Inferior parietal cortex (tissue), 1 donor: ENCODE data around the gene LRRIQ4.
A peak's percentile ranks its signal among the peaks of the same experiment; 100 is the strongest.

Experiments
- DNase-seq: peaks from one replicate; pipeline ENCODE4 v3.0.0-alpha.2; 2016; ENCODE audit errors: extremely low spot score

The LRRIQ4 gene

DNA sequence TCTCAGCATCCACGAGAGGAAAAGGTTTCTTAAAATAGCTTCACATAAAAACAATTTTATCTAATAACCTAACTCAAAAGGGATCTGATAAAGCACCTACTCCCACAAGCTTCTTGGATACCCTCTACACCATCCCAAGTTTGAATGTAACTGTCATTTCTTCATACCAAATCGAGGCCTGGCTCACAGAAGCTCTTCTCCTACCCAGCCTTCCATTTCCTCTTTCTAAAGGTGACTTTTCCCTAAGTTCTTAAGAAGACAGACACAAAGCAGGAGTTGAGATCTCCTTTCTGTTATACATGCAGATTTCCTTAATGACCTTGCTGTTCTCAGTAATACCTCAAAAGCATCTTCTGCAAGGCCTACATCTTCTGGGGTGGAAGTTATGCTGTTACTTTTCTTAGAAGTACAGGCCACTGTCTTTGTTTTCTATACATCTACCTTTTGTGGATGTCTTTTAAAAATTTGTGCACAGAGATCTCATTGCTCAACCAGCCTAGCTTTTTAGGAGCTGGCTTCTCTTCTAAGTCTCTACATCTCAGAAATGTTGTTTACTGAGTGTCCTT, 3.4 kb upstream of the LRRIQ4 start:
- no peak for DNase-seq

DNA sequence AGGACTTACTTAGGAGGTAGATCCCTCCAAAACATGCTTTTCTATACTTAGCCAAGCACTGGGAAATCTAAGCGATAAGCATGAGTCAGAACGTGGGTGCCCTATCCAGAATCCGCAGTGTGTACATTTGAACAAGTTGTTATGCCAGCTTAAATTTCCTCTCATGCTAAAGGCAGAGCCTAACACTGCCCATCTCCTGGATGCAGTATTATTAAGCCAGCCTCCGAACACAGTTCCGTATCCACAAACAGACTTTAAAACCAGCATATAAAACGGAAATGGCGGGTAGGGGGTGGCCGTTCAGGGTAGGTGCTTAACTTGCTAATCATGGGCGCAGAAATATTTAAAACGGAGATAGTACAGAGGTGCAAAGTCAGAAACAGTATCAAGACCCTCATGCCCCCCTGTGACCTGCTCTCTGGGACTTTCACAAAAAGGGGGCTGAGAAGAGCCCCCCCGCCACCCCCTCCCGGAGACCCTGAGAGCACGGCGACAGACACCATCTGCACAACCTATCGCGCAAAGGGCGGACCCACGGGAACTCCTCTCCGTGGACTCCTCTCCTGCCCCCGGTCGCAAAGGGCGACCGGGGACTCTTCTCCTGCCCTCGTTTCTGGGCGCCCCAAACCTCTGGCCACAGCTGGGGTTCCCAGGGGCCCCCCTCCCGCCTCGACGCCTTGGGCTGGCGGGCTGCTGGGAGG, 889 bp upstream of the LRRIQ4 start:
- DNase-seq = peak; percentile 70

DNA sequence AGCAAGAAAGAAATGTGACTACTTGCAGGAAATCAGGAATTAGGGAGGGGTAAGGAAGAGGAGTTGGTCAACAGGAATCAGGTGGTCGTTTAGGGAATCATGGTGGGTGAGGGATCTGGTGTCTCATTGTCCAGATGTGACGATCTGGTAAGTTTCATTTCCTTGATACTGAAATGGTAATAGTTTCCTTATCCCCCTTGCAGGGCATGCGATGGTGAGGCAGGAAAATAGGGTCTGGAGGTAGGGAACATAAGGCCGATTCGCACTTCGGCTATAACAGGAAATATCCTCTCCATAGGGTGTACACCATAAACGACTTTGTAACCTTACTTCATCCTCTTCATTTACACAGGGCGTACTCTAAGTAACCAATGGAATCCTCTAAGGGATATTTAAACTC, 608 bp downstream of the LRRIQ4 start:
- DNase-seq = no peak

DNA sequence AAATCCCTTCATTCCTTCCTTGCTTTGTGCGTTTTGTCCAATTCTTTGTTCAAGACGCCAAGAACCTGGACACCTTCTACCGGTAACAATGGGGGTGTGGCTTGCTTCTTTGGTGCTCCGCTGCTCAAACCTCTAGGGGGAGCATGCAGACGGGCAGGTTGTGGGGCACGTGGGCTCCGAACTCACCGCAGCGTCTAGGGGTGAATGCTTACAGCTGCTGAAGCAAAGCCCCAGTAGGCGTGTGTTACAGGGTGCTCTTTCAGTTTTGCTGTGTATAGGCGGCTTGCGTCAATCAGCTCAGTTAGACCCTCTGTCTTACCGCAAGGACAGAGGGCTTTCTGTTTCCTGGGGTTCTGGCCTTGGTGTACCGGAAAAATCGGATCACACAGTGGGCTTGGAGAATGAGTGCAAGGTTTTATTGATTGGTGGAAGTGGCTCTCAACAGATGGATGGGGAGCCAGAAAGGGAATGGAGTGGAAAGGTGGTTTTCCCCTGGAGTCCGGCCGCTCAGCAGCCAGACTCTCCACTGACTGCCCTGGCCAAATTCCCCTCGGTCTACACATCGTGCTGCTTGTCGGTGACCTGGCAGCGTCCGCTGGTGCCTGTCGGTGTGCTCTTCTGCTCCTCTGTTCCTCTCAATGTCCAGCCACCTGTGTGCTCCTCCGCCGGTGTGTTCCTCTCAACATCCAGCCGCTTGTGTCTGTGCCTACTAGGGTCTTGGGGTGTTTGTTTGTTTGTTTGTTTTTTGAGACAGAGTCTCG, 1.3 kb downstream of the LRRIQ4 start:
- no peak for DNase-seq

DNA sequence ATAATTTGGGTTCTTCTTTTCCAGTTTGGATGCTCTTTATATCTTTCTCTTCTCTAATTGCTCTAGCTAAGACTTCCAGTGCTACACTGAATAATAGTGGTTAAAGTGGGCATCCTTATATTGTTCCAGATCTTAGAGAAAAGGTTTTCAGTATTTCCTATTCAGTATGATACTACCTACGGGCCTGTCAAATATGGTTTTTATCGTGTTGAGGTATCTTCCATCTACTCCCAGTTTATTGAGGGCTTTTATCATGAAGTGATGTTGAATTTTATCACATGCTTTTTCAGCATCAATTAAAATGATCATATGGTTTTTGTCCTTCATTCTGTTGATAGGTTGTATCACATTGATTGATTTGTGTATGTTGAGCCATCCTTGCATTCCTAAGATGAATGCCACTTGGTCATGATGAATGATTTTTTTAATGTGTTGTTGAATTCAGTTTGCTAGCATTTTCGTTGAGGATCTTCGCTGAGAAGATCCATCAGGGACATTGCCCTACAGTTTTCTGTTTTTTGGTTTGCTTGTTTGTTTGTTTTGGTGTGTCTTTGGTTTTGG, 3.0 kb downstream of the LRRIQ4 start:
- no peak for DNase-seq

DNA sequence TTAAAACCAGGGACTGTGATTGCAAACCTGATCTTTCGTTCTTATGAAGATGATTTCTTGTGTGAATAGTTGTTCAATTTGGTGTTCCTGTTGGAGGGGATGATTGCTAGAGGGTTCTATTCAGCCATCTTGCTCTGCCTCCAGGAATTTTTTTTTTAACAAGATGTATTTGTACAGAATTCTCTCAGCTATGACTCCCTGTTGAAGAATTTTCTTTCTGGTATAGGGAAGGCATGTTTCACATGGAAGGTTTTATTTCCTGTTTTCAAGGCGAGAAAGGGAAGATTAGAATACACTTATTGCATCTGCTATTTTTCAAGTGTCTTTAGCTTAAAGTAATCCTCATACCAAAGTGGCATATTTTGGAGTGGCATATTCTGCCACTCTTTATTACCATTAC, 5.6 kb downstream of the LRRIQ4 start:
- DNase-seq = no peak

DNA sequence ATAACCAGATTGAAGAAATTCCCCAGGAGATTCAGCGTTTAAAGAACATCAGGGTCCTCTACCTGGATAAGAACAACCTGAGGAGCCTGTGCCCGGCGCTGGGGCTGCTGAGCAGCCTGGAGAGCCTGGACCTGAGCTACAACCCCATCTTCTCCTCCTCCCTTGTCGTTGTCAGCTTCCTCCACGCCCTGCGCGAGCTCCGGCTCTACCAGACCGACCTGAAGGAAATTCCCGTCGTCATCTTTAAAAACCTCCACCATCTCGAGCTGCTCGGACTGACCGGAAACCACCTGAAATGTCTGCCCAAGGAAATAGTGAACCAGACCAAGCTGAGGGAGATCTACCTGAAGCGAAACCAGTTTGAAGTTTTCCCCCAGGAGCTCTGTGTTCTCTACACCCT, 9.4 kb downstream of the LRRIQ4 start:
- DNase-seq = no peak

DNA sequence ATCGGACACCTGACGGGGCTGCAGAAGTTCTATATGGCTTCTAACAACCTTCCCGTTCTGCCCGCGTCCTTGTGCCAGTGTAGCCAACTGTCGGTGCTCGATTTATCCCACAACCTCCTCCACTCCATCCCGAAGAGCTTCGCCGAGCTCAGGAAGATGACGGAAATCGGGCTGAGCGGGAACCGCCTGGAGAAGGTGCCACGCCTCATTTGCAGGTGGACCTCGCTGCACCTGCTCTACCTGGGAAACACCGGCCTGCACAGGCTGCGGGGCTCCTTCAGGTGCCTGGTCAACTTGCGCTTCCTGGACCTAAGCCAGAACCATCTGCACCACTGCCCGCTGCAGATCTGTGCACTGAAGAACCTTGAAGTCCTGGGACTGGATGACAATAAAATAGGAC, 9.9 kb downstream of the LRRIQ4 start:
- no peak for DNase-seq

DNA sequence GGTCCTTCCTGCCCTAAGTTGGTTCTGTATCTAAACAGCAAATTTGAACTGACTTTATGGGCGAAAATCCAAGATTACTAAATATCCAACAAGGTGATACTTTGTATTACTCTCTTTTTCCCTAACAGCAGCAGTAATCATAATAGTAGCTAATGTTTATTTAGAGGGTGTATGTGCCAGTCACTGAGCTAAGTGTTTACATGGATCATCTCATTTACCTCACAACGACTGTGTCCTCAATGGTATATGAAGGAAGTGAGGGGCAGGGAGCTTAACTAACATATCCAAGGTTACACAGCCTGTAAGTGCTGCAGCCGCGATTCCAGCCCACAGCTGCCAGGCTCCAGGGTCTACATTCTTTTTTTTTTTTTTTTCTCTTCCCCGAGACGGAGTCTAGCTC, 10.3 kb downstream of the LRRIQ4 start:
- no peak for DNase-seq

DNA sequence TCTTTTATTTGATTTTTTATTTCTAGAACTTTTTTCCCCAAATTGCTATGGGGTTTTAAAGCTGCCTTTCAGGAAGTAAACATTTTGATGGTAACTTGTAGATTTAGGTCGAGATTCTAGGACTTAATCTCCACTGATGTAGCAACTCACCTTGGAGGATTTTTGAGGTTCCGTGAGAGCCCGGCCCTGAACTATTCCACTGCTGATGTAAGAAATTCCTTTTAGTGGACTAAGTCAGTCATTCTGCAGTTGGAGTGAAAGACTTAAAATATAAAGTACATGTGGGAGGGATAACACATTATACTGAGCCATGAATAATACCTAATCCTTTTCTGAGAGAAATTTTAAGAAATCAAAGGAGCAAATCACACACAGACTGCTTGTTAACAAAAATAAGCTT, 12.6 kb downstream of the LRRIQ4 start:
- no peak for DNase-seq

DNA sequence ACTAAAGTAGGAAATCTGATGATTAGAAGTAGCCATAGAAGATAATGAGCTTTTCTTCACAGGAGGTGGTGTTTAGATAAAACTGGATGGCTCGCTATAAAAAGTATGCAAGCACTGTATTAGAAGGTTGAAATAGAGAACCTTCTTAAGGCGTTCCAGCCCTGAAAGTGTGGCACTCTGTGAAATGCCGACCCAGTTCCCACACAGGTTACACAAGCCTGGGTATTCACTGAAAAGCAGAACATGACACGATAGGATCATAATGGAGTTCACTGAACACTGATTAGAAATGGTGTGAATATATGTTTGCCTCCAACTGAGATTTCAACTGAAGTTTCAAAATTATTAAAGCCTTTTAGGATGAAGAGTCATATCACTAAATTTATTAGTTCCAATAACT, 15.0 kb downstream of the LRRIQ4 start:
- no peak for DNase-seq

DNA sequence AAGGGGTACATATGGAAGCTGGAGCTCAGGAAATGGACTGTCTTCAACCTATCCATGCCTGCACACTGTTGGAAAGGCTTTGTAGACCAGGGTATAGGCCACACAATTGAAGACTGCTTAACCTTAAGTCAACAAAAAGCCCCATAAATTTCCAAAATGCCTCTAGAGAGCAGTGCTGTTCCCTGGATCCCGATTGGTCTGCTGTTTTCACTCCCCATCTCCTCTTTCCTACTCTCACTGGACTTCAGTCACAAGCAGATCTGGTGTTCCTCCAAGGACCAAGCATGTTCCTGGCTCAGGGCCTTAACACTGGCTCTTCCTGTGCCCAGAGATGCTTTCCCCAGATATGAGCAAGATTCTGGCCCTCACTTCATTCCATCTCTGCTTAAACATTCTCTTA, 22.9 kb downstream of the LRRIQ4 start:
- DNase-seq = no peak

DNA sequence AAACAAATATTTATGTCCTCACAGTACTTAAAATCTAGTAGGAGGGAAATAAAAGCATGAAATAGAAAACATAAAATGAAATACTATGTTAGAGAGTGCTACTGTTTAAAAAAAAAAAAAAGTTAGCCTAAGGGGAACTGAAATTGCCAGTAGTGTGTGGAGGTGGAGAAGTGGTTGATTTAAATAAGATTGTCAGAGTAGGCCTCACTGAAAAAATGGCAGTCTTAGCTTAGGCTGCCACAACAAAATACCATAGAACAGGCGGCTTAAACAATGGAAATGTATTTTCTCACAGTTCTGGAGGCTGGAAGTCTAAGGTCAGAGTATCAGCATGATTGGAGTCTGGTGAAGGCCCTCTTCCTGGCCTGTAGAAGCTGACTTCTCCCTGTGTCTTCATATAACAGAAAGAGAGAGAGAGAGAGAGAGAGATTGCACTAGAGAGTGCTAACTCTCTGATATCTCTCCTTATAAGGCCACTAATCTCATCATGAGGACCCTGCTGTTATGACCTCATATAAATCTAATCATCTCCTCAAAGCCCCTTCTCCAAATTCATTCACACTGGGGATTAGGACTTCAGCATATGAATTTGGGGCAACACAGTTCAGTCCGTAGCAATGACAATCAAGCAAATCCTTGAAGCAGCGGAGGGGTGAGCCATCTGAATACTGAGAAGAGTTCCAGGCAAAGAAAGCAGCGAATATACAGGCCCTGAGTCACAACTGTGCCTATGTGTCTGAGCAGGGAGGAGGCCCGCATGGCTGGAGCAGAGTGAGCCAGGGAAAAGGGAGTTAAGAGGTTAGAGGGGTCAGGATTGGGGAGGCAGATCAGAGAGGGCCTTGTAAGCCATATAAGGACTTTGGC, 23.6 kb downstream of the LRRIQ4 start:
- no peak for DNase-seq

DNA sequence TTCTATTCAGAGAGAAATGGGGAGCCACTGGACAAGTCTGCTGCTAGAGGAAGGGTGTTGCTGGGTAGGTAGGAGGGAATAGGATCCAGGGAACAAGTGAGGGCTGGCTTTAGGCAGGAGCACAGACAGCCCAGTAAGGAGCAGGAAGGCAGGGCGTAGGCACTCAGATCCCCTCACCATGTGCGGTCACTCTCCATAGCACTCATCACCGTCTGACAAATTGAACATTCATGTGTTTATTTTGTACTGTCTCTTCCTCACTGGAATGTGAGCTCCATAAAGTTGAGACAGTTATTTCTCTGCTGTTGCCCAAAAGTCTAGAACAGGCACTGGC, 24.2 kb downstream of the LRRIQ4 start:
- DNase-seq = no peak

DNA sequence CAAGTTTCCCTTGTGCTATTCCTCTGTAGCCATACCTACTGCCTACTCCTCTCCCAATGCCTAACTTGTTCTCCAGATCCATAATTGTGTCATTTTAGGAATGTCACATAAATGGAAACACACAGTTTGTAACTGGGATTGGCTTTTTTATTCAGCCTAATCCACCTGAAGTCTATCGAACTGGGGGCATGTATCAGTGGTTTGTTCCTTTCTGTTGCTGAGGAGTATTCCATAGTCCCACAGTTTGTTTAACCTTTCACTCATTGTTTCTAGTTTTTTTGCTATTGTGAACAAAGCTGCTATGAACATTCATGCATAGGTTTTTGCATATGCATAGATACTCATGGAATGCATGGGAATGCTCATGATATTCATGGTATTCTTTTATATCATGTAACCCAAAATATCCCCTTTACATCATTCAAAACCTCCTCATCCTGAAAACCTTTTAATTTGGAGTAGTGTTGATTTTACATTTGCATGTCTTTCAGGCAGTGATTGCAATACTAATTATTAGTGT, 25.9 kb downstream of the LRRIQ4 start:
- DNase-seq = no peak

DNA sequence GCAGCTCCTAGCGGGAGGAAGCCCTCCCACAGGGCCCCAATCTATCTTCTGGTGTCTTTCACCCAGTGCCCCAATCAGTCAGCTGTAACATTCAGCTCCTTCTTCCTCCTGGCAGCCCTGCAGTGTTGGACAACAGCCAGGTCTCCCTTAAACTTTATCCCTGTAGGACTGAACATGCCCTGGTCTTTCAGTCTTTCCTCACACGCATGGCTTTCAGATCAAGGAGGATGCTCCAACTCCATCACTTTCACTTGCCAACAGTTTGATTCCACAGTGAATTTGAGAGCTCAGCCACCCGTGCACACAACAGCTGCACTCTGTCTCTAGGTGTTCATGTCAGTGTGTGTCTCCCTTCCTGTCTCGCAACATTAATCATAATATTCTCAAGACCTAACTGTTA, 28.5 kb downstream of the LRRIQ4 start:
- DNase-seq = no peak

DNA sequence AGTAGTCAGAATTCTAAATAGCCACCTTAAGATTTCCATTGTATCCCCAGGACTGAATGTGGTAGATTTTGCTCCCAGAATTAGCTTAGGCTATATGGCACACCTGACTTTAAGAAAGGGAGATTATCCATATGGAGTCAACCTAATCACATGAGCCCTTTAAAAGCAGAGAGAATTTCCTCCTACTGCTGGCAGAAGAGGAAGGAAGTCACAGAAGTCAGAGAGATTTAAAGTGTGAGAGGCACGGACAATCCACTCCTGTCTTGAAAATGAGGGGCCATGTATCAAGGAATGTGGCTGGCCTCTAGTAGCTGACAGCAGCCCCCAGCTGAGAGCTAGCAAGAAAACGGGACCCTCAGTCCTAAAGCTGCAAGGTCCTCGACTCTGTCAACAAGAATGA, 30.3 kb downstream of the LRRIQ4 start:
- DNase-seq = no peak

DNA sequence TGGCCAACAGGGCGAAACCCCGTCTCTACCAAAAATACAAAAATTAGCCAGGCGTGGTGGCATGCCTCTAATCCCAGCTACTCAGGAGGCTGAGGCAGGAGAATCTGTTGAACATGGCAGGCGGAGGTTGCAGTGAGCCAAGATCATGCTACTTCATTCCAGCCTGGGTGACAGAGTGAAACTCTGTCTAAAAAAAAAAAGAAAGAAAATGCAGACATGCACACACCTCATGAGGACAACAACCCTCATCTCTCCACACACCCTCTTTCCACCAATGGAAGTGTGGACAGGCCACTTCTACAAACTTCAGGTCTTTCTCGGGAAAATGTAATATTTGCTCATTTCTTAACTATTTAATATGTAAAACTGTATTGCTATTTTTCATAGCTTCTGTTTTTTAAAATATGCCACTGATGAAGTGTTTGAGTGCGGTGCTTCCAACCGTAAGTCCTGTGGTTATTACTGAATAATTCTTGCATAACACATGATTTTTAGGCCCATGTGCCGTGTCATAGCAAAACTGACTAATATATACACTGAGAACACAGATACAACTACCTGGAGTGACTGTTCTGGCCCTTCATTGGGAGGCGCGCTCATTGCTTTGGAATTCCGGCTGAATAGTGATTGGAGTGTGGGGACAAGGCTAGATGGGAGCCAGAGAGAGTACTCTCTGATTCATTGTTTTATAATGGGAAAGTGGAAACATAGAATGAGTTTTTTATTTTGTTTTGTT, 34.0 kb downstream of the LRRIQ4 start:
- DNase-seq = no peak

DNA sequence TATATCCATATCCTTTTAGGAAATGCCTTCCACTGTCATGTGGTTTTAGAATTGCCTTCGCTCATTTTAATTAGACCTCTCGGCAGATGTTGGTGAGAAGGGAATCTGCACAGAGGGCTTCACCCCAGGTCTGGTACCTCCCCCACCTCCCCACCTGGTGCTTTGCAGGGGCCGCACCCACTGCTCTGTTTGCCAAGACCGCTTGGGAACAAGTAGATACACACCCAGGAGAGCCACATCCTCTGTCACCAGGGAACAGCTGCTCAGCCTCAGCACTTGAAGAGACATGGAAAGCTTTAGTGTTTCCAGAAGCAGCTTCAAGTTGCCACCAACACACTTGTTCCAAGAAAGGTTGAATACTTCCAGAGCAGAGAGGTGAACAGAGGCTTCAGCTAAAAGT, 35.2 kb downstream of the LRRIQ4 start:
- no peak for DNase-seq

DNA sequence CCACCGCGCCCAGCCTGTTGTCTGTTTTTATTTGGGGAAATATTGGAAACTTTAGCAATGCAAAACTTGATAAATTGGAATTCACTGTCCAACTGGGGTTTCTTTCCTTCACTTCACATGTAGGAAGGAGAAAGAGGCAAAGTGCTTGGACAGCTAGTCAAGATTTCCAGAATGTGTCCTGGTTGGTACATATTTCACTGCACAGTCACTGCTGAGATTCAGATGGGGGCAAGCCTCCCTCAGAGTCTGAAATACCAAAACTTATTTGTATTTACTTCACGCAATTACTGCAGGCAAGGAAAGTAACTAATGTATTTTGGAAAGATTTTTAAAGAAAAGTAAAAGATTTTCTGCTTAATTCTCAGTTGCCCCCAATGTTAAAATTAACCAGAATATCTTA, 36.1 kb downstream of the LRRIQ4 start:
- DNase-seq = no peak

DNA sequence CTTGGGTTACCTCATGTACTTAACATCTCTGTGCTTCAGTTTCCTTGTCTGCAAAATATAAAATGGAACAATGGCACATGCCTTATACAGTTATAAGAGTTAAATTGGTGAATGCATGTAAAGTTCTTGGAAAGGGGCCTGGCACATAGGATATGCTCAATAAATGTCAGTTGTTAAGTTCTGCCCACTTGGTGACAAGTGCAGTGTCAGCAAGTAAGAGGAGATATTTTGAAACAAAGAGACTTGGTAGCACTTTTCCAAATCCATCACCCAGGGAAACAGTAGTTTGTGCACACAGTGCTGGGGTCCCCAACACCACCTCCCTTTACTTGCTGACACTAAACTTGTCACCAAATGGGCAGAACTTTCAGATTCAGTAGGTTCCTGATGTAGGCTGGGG, 37.9 kb downstream of the LRRIQ4 start:
- DNase-seq = no peak
